Calu3 (cell line): Measurements from ENCODE around the gene DHRS12. TPM values are rescaled to one million over a fixed set of nuclear protein-coding genes. Genes with fewer than 3 reads are reported as not detected.

Experiments used
- BruUV-seq: library from RNA; stranded (reverse); fragments of 400-500 nt; replicated peaks from 2 replicates; lab custom pipeline; 2021; lab: Mats Ljungman, UMichigan
- CTCF ChIA-PET: fragments of 300-600 bp; sonication (Branson Sonifier 250); formaldehyde crosslinking; loops from one replicate; lab custom pipeline; 2022; ENCODE audit warnings: antibody characterized with exemption; lab: Charles Lee
- DNase-seq: peaks from one replicate; pipeline ENCODE4 v3.0.0; 2022
- H3K27ac Mint-ChIP-seq: one replicate; pipeline ENCODE4 v1.8.0; 2022; ENCODE audit warnings: mixed read lengths; ENCODE audit not compliant: unreplicated experiment
- H3K27me3 Mint-ChIP-seq: one replicate; pipeline ENCODE4 v1.8.0; 2022; ENCODE audit warnings: mixed read lengths; ENCODE audit not compliant: unreplicated experiment
- H3K36me3 Mint-ChIP-seq: one replicate; pipeline ENCODE4 v1.8.0; 2022; ENCODE audit warnings: mild to moderate bottlenecking, moderate library complexity, mixed read lengths; ENCODE audit not compliant: insufficient read depth, unreplicated experiment
- H3K4me1 Mint-ChIP-seq: one replicate; pipeline ENCODE4 v1.8.0; 2022; ENCODE audit warnings: mild to moderate bottlenecking, low read depth, mixed read lengths; ENCODE audit not compliant: unreplicated experiment
- H3K4me3 Mint-ChIP-seq: one replicate; pipeline ENCODE4 v1.8.0; 2022; ENCODE audit warnings: mild to moderate bottlenecking, low read depth, moderate library complexity, mixed read lengths; ENCODE audit not compliant: unreplicated experiment
- H3K9me3 Mint-ChIP-seq: one replicate; pipeline ENCODE4 v1.8.0; 2022; ENCODE audit warnings: low read depth, mixed read lengths; ENCODE audit not compliant: unreplicated experiment
- CTCF ChIP-seq: fragments of 200-600 bp; IDR thresholded peaks from one replicate; pipeline ENCODE4 v1.8.0; 2022; ENCODE audit warnings: antibody characterized with exemption; ENCODE audit not compliant: unreplicated experiment
- intact Hi-C: fragments of 100-400 bp; cut with micrococcal nuclease; formaldehyde crosslinking; loops from one replicate; pipeline ENCODE4 v1.10.0; 2022; ENCODE audit not compliant: unreplicated experiment
- total RNA-seq: library from RNA; stranded (reverse); gene quantifications from 2 replicates; pipeline ENCODE4 v1.2.3, GENCODE V29; 2022

Gene DHRS12
- total RNA-seq, 1 experiment from 2014 or later, result 8.1 TPM

DNA sequence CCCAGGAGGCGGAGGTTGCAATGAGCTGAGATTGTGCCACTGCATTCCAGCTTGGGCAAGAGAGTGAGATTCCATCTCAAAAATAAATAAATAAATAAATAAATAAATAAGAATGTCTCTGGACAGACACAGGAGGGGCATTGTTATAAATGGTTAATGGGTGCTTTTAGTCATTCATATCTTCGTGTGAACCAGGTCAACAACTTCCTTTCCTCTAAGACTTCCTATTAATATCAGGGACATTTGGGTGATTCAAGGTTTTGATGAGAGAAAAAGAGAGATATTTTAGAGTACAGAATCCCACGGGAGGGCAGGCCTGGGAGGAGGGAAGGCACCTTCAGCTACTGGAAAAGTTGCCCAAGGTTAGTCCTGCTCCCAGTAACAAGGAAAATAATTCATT is 23.9 kb downstream of the DHRS12 start:
- intact Hi-C loops, result no loop called here
- Mint-ChIP-seq H3K9me3 (no peaks in the 10 kb centered on the region), H3K27me3 (no peaks in the 10 kb centered on the region), H3K36me3 (no peaks in the 10 kb centered on the region), H3K4me1 (peaks cover 7% of the 10 kb centered on the region), H3K4me3 (no peak overlapping the region), H3K27ac (no peak overlapping the region)
- no peak for DNase-seq
- CTCF ChIA-PET, result no interaction called here
- TF ChIP-seq CTCF, result no peak
- BruUV-seq, result no TSS peak

DNA sequence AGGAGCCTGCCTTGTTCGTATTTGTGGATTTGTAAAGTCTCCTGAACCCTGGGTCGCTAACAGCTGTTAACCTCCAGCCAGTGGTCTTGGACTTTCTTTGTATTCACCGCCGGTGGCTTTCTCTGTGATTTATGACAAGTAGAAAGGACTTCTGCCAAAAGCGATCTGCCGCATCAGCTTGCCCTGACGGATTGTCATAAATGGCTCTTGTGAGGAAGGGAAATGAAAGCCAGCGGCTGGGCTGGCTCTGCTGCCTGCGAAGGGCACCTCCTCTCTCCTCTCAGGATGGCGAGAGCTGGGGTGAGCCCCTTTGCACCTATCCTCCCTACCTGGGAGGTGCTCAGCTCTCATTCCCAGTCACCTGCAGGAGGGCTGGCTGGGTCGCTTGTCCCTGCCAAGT is 25.6 kb downstream of the DHRS12 start:
- no peak overlapping the region for H3K4me3 Mint-ChIP-seq
- no TSS peak for BruUV-seq
- H3K36me3 Mint-ChIP-seq, result no peaks in the 10 kb centered on the region
- H3K9me3 Mint-ChIP-seq, result no peaks in the 10 kb centered on the region
- peaks cover 7% of the 10 kb centered on the region for H3K4me1 Mint-ChIP-seq
- TF ChIP-seq CTCF, result no peak
- intact Hi-C loops, result no loop called here
- CTCF ChIA-PET, result no interaction called here
- DNase-seq, result no peak
- no peak overlapping the region for H3K27ac Mint-ChIP-seq
- H3K27me3 Mint-ChIP-seq, result no peaks in the 10 kb centered on the region

- CTCF ChIA-PET, result no interaction called here
- peaks cover 7% of the 10 kb centered on the region for H3K4me1 Mint-ChIP-seq
- TF ChIP-seq CTCF, result no peak
- H3K27me3 Mint-ChIP-seq, result no peaks in the 10 kb centered on the region
- H3K27ac Mint-ChIP-seq, result no peak overlapping the region
- H3K4me3 Mint-ChIP-seq, result no peak overlapping the region
- H3K36me3 Mint-ChIP-seq, result no peaks in the 10 kb centered on the region
- intact Hi-C loops, result no loop called here
- no TSS peak for BruUV-seq
- no peaks in the 10 kb centered on the region for H3K9me3 Mint-ChIP-seq
- DNase-seq, result no peak
Observed at GRCh38 chr13:51777921-51778320, 26.0 kb downstream of the DHRS12 start.

DNA sequence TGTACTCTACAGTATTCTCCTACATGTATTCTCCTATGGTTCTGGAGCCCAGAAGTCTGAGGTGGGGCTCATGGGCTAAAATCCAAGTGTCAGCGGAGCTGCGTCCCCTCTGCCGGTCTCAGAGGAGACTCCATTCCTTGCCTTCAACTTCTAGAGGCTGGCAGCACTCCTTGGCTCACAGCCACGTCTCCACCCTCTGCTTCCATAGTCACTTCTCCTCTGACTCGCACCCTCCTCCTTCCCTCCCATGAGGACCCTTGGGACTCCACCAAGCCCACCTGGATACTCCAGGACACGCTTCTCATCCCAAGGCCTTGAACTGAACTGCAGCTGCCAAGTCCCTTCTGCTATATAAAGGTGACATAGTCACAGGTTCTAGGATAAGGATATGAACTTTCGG is 27.8 kb downstream of the DHRS12 start:
- H3K36me3 Mint-ChIP-seq, result no peaks in the 10 kb centered on the region
- no peak overlapping the region for H3K4me3 Mint-ChIP-seq
- intact Hi-C loops, result no loop called here
- DNase-seq, result no peak
- no TSS peak for BruUV-seq
- no peaks in the 10 kb centered on the region for H3K4me1 Mint-ChIP-seq
- no peak overlapping the region for H3K27ac Mint-ChIP-seq
- CTCF ChIA-PET, result no interaction called here
- no peak for TF ChIP-seq CTCF
- no peaks in the 10 kb centered on the region for H3K27me3 Mint-ChIP-seq
- no peaks in the 10 kb centered on the region for H3K9me3 Mint-ChIP-seq
